Measurements from ENCODE around the gene ITGA5. TPM values are rescaled to one million over a fixed set of nuclear protein-coding genes. Genes with fewer than 3 reads are reported as not detected.

The ITGA5 gene
- total and polyA plus RNA-seq, 2 of the 13 experiments (the other 11 are each of a cell fraction or from before 2014, with no cell fraction given), result 0.20 to 0.40 TPM

- TF ChIP-seq AHDC1 (CRISPR knock-in tag; IDR thresholded peaks at IDR 0.05; ENCODE audit: borderline replicate concordance) (no peak), SMAD9 (CRISPR knock-in tag; IDR thresholded peaks at IDR 0.05) (no peak), ZNF720 (CRISPR knock-in tag; IDR thresholded peaks at IDR 0.05) (no peak), NR1H2 (CRISPR knock-in tag; IDR thresholded peaks at IDR 0.05; ENCODE audit: borderline replicate concordance, low read depth) (no peak), NFIB (CRISPR knock-in tag; IDR thresholded peaks at IDR 0.05; ENCODE audit: borderline replicate concordance) (no peak), ZNF550 (CRISPR knock-in tag; IDR thresholded peaks at IDR 0.05; ENCODE audit: borderline replicate concordance) (no peak)
These were observed 502 bp downstream of the ITGA5 start (continued) for GRCh38 chr12:54418441-54419087.
